Glomerular visceral epithelial cell (primary cell): ENCODE data around the gene ADCY1.

Experiments
- DNase-seq: peaks from one replicate; pipeline ENCODE4 v3.0.0-alpha.2; 2016; ENCODE audit errors: extremely low spot score

ADCY1 gene

GRCh38 chr7:45695249-45695995 lies 121.3 kb downstream of the ADCY1 start:
- DNase-seq: no peak

- no peak for DNase-seq
Observed at GRCh38 chr7:45696476-45696875, 122.3 kb downstream of the ADCY1 start.

GRCh38 chr7:45697576-45698136 lies 123.5 kb downstream of the ADCY1 start:
- no peak for DNase-seq

GRCh38 chr7:45698303-45699014 lies 124.3 kb downstream of the ADCY1 start:
- no peak for DNase-seq

- DNase-seq: no peak
Observed at GRCh38 chr7:45699015-45699309, 124.8 kb downstream of the ADCY1 start.

- no peak for DNase-seq
Observed at GRCh38 chr7:45699726-45700390, 125.7 kb downstream of the ADCY1 start.

- DNase-seq: no peak
Observed at GRCh38 chr7:45700556-45700955, 126.4 kb downstream of the ADCY1 start.

- no peak for DNase-seq
Observed at GRCh38 chr7:45701701-45702510, 127.7 kb downstream of the ADCY1 start.

GRCh38 chr7:45702751-45703150 lies 128.6 kb downstream of the ADCY1 start:
- no peak for DNase-seq

GRCh38 chr7:45703373-45703821 lies 129.2 kb downstream of the ADCY1 start:
- DNase-seq: no peak

- no peak for DNase-seq
Observed at GRCh38 chr7:45703911-45704682, 129.9 kb downstream of the ADCY1 start.

- no peak for DNase-seq
Observed at GRCh38 chr7:45704683-45705016, 130.5 kb downstream of the ADCY1 start.

- no peak for DNase-seq
Observed at GRCh38 chr7:45708046-45708950, 134.1 kb downstream of the ADCY1 start.

GRCh38 chr7:45709168-45710042 lies 135.2 kb downstream of the ADCY1 start:
- DNase-seq: no peak

- no peak for DNase-seq
Observed at GRCh38 chr7:45710271-45711160, 136.3 kb downstream of the ADCY1 start.

GRCh38 chr7:45711161-45711490 lies 137.0 kb downstream of the ADCY1 start:
- DNase-seq: no peak

GRCh38 chr7:45712057-45712689 lies 138.0 kb downstream of the ADCY1 start:
- DNase-seq: no peak
